Astrocyte (in vitro differentiated cells and primary cell): ENCODE results near the gene HOXA1. TPM values are rescaled to one million over a fixed set of nuclear protein-coding genes. Genes with fewer than 3 reads are reported as not detected.
A peak's percentile ranks its signal among the peaks of the same experiment; 100 is the strongest.

Experiments used
- DNase-seq: peaks from one replicate; pipeline ENCODE4 v3.0.0-alpha.2; 2010; ENCODE audit warnings: low read depth
- FAIRE-seq: peaks from 2 replicates; lab custom pipeline; 2011; peaks lifted over from hg19 to GRCh38; lab: Jason Lieb, UNC
- H2AFZ ChIP-seq: 2 replicates; pipeline ENCODE4 v1.6.0; 2012; ENCODE audit warnings: low read depth, low read length, inconsistent platforms
- H3K27ac ChIP-seq: 2 replicates; pipeline ENCODE4 v1.5.1; 2011; ENCODE audit warnings: low read depth, low read length, inconsistent platforms
- H3K27me3 ChIP-seq: 2 replicates; pipeline ENCODE4 v1.6.0; 2011; ENCODE audit warnings: low read length, inconsistent platforms; ENCODE audit not compliant: insufficient read depth
- H3K36me3 ChIP-seq: 2 replicates; pipeline ENCODE4 v1.5.1; 2011; ENCODE audit warnings: low read length, inconsistent platforms; ENCODE audit not compliant: insufficient read depth
- H3K4me1 ChIP-seq: 2 replicates; pipeline ENCODE4 v1.5.1; 2011; ENCODE audit warnings: low read length, inconsistent platforms; ENCODE audit not compliant: insufficient read depth
- H3K4me2 ChIP-seq: 2 replicates; pipeline ENCODE4 v1.6.0; 2012; ENCODE audit warnings: low read length, inconsistent platforms
- H3K4me3 ChIP-seq: 2 replicates; pipeline ENCODE4 v1.5.1; 2011; ENCODE audit warnings: low read depth, mild to moderate bottlenecking, low read length, inconsistent platforms; ENCODE audit not compliant: insufficient read depth
- H3K79me2 ChIP-seq: 2 replicates; pipeline ENCODE4 v1.6.0; 2012; ENCODE audit warnings: mild to moderate bottlenecking, low read length, inconsistent platforms; ENCODE audit not compliant: insufficient read depth
- H3K9ac ChIP-seq: 2 replicates; pipeline ENCODE4 v1.6.0; 2012; ENCODE audit warnings: mild to moderate bottlenecking, low read length, inconsistent platforms
- H3K9me3 ChIP-seq: 2 replicates; pipeline ENCODE4 v1.5.1; 2012; ENCODE audit warnings: low read depth, mild to moderate bottlenecking, low read length, inconsistent platforms; ENCODE audit not compliant: insufficient read depth
- H4K20me1 ChIP-seq: 2 replicates; pipeline ENCODE4 v1.6.0; 2012; ENCODE audit warnings: low read length, inconsistent platforms; ENCODE audit not compliant: insufficient read depth
- H3K27ac Mint-ChIP-seq: one replicate; pipeline ENCODE4 v1.8.0; 2021; ENCODE audit warnings: mild to moderate bottlenecking, mixed read lengths; ENCODE audit not compliant: unreplicated experiment
- H3K27me3 Mint-ChIP-seq: one replicate; pipeline ENCODE4 v1.8.0; 2021; ENCODE audit warnings: low read depth, mixed read lengths; ENCODE audit not compliant: unreplicated experiment
- H3K36me3 Mint-ChIP-seq: one replicate; pipeline ENCODE4 v1.8.0; 2021; ENCODE audit warnings: low read depth, mixed read lengths; ENCODE audit not compliant: unreplicated experiment
- H3K4me1 Mint-ChIP-seq: one replicate; pipeline ENCODE4 v1.8.0; 2021; ENCODE audit warnings: low read depth, mixed read lengths; ENCODE audit not compliant: unreplicated experiment
- H3K4me3 Mint-ChIP-seq: one replicate; pipeline ENCODE4 v1.8.0; 2021; ENCODE audit warnings: mild to moderate bottlenecking, moderate library complexity, mixed read lengths; ENCODE audit not compliant: unreplicated experiment
- H3K9me3 Mint-ChIP-seq: one replicate; pipeline ENCODE4 v1.8.0; 2021; ENCODE audit warnings: mild to moderate bottlenecking, mixed read lengths; ENCODE audit not compliant: unreplicated experiment
- CTCF ChIP-seq: IDR thresholded peaks from 2 replicates; pipeline ENCODE4 v1.5.1; 2011; ENCODE audit warnings: low read depth, mild to moderate bottlenecking, inconsistent platforms, low read length, moderate library complexity; ENCODE audit not compliant: insufficient read depth
- EZH2 ChIP-seq: IDR thresholded peaks from 2 replicates; pipeline ENCODE4 v1.6.1; 2012; ENCODE audit warnings: mild to moderate bottlenecking, low read length, inconsistent platforms; ENCODE audit not compliant: insufficient read depth
- total RNA-seq: library from RNA; stranded (reverse); gene quantifications from 2 replicates; pipeline ENCODE4 v1.2.1, GENCODE V29; 2021

The HOXA1 gene
- total RNA-seq, 1 donor from 2014 or later, result 0.23 TPM

- Mint-ChIP-seq H3K4me3 (no peak overlapping the region), H3K27me3 (peaks cover 88% of the 10 kb centered on the region)
- FAIRE-seq, result no peak
Observed at GRCh38 chr7:27141923-27142579, 46.3 kb upstream of the HOXA1 start.

DNA sequence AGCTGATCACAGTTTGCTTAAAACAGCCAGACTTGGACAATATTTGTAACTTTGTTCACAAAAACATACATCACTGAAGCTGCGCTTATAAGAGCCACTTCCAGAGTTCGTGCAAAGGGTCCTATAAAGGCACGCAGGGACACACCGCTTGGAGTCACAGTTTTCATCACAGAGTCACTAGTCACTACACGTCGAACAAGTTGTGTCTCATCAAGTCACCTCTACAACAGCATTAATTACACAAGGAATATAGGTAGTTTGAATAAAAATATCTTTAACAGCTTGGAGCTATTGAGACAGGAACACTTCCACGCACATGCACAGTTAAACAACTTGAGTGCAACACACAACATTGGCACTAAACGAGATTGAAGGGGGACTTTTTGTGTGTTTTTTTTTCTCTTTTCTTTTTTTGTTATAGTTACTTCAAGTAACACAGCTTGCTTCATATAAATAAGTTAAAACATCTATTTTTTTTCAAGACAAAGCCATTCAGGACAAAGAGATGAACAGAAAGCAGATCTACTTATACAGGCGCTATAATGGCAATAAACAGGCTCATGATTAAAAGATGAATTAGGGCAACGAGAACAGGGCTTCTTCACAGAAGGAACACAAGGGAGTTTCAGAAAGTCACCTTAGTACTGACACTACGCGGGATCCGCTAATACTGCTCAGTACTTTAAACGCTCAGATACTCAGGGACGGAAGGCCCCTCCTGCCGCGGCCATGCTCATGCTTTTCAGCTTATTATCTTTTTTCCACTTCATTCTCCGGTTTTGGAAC is 45.5 kb upstream of the HOXA1 start:
- peak overlapping the region; percentile 80 for H3K4me2 ChIP-seq
- Mint-ChIP-seq H3K27me3 (peaks cover 88% of the 10 kb centered on the region), H3K4me3 (no peak overlapping the region), H3K4me1 (no peaks in the 10 kb centered on the region), H3K27ac (peak overlapping the region; percentile 2), H3K36me3 (peaks cover 3% of the 10 kb centered on the region), H3K9me3 (peaks cover 38% of the 10 kb centered on the region)
- H3K36me3 ChIP-seq, result no peaks in the 10 kb centered on the region
- no peaks in the 10 kb centered on the region for H3K79me2 ChIP-seq
- DNase-seq (no peak), FAIRE-seq (no peak)
- no peak overlapping the region for H3K27ac ChIP-seq
- H3K4me1 ChIP-seq, result no peaks in the 10 kb centered on the region
- peaks cover 99% of the 10 kb centered on the region for H3K27me3 ChIP-seq
- no peak for TF ChIP-seq EZH2
- no peak for TF ChIP-seq CTCF
- peaks cover 2% of the 10 kb centered on the region for H4K20me1 ChIP-seq
- no peak overlapping the region for H2AFZ ChIP-seq
- H3K9ac ChIP-seq, result no peak overlapping the region
- H3K9me3 ChIP-seq, result peaks cover 6% of the 10 kb centered on the region
- no peak overlapping the region for H3K4me3 ChIP-seq

More at GRCh38 chr7:27141923-27142579, 46.3 kb upstream of the HOXA1 start:
- H4K20me1 ChIP-seq, result peaks cover 2% of the 10 kb centered on the region
- H3K27ac ChIP-seq, result no peak overlapping the region
- TF ChIP-seq CTCF, result no peak
- TF ChIP-seq EZH2, result peak; percentile 63
- no peak overlapping the region for H2AFZ ChIP-seq
- Mint-ChIP-seq H3K4me1 (no peaks in the 10 kb centered on the region), H3K9me3 (peaks cover 45% of the 10 kb centered on the region), H3K36me3 (peaks cover 3% of the 10 kb centered on the region), H3K27ac (no peak overlapping the region)
- H3K36me3 ChIP-seq, result no peaks in the 10 kb centered on the region
- H3K27me3 ChIP-seq, result peaks cover 99% of the 10 kb centered on the region
- H3K9ac ChIP-seq, result peak overlapping the region; percentile 63
- H3K4me3 ChIP-seq, result peak overlapping the region; percentile 61
- peak overlapping the region; percentile 80 for H3K4me2 ChIP-seq
- H3K9me3 ChIP-seq, result peaks cover 9% of the 10 kb centered on the region
- H3K4me1 ChIP-seq, result no peaks in the 10 kb centered on the region
- no peaks in the 10 kb centered on the region for H3K79me2 ChIP-seq
- no peak for DNase-seq
